MM.1S (cell line): ENCODE data around the gene NUAK1.

Experiments used
- EZH2 ChIP-seq: fragments of 300-600 bp; sonication (generic); optimal IDR thresholded peaks from 2 replicates; pipeline ENCODE3; 2017; ENCODE audit warnings: low read depth, mild to moderate bottlenecking, antibody characterized with exemption, low read length, mixed read lengths
- EZH2phosphoT487 ChIP-seq: fragments of 300-600 bp; sonication (generic); IDR thresholded peaks from 2 replicates; pipeline ENCODE4 v1.6.1; 2018; ENCODE audit warnings: antibody characterized with exemption, low read length
- TF ChIP-seq, protein P1 (sequence below): fragments of 300-600 bp; sonication (generic); IDR thresholded peaks from 2 replicates; pipeline ENCODE4 v1.5.1; 2016; ENCODE audit warnings: antibody characterized with exemption, low read length, mixed read lengths

DNA sequence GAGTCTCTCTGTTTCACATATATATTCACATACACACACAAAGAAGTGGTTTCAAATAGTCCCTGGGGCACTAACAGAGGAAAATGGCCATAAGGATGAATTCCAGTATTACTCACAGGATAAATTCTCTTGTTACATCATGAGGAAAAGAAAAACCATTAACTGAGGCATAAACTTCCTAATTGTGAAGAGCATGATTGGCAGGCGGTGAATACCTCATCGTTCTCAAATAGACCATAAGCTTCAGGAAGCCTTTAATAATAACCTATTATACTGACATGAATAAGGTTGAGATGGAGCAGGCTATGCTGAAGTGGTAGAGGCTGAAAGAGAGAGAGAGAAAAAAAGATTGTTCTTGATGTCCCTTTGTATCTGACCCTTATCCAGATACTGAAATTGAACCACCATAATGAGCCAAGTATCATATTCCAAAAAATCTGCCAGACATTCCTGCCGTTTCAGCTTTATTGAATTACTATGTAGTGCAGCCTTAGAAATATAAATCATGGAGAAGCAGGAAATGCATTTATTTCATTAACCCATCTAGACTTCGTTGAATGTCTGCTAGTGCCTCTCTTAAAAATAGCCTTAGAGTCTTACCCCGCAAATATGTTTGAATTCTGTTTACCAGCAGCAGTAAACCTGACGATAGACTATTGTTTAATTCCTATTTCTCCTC lies 86.8 kb downstream of the NUAK1 start:
- TF ChIP-seq EZH2 (no peak), EZH2phosphoT487 (no peak)
- TF ChIP-seq, protein P1, sequence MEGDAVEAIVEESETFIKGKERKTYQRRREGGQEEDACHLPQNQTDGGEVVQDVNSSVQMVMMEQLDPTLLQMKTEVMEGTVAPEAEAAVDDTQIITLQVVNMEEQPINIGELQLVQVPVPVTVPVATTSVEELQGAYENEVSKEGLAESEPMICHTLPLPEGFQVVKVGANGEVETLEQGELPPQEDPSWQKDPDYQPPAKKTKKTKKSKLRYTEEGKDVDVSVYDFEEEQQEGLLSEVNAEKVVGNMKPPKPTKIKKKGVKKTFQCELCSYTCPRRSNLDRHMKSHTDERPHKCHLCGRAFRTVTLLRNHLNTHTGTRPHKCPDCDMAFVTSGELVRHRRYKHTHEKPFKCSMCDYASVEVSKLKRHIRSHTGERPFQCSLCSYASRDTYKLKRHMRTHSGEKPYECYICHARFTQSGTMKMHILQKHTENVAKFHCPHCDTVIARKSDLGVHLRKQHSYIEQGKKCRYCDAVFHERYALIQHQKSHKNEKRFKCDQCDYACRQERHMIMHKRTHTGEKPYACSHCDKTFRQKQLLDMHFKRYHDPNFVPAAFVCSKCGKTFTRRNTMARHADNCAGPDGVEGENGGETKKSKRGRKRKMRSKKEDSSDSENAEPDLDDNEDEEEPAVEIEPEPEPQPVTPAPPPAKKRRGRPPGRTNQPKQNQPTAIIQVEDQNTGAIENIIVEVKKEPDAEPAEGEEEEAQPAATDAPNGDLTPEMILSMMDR = no peak
